HG03196 (cell line): Measurements from ENCODE around the gene COL21A1.
"Not testable (repeated sequence)": the region's sequence is repeated elsewhere in the genome, so short reads cannot be mapped to it uniquely, and the experiment has no call there.

ENCODE experiments used
- ATAC-seq: cut with Tn5 transposase; IDR thresholded peaks from one replicate; pipeline ENCODE4 v1.9.1; 2021; ENCODE audit not compliant: unreplicated experiment

COL21A1 gene

GRCh38 chr6:56022678-56023077 lies 224.7 kb downstream of the COL21A1 start:
- ATAC-seq: no peak

DNA sequence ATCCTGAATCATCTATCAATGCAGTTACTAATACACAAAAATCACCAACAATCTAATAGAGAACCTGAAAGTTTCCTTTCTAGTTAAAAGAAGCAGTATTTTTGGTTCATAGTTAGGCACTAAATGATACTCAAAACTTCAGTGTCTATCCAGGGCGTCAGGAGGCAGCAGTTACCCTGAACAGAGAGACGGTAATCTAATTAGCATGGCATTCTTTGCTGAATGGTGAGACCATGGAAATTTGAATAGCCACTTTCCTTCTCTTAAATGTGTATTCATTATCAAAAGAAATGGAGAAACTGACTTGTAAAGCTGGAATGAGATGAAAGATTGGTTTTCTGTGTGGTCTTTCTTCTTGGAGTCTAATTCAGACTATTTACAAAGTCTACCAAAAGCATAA lies 225.4 kb downstream of the COL21A1 start:
- ATAC-seq: no peak

GRCh38 chr6:56019973-56020372 lies 227.4 kb downstream of the COL21A1 start:
- ATAC-seq: no peak

DNA sequence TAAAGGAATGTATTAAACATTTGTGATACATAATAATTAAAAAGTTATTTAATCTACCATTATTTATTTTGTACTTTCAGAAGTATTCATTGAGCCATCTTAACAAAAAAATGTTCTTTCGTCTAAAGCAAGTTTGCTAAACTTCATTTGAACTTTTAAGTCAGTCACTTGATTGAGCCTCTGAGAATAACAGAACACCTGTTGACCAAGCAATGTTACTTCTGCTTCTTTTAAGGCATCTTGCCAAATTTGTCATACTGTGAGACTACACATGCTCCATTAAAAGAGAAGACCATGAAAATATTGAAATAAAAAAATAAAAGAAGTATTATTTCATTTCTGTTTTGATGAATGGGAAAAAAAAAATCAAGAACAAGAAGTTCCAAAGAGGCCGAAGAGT lies 230.2 kb downstream of the COL21A1 start:
- no peak for ATAC-seq

- not testable (repeated sequence) for ATAC-seq
Observed at GRCh38 chr6:56014039-56014438, 233.3 kb downstream of the COL21A1 start.

DNA sequence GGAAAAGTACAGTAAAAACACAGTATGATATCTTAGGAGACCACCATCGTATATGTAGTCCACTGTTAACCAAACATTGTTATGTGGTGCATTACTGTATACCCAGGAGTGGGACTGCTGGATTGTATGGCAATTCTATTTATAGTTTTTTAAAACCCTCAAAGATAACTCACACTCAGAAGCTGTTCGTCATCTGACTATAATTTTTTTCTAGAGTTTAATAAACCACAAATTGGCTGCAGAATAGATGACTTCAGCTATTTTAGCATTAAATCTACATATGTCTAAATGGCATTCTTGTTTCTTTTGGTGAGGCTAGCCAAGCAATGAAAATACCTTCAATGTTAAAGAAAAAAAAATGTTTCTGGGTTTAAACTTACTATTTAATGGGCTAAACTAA lies 237.7 kb downstream of the COL21A1 start:
- no peak for ATAC-seq
